ENCODE data around the gene RALGAPB.
"Not testable (repeated sequence)": the region's sequence is repeated elsewhere in the genome, so short reads cannot be mapped to it uniquely, and the experiment has no call there.

Gene RALGAPB

DNA sequence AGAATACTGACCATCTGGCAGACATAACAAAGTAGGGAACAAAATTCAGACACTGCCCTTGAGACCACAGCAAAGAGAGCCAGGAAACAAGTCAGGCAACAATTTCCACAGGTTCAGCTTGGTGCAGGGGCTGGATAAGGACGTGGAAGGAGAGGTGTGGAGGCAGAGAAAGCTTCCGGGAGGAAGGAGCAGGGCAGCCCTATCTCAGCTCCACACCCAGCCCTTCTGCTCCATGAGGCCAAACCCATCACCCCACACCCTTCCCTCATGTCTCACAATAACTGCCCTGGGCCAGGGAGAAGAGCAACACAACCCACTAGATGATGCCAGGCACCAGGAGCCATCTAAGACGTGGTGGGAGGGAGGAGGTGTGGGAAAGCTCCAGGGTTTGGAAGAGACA, 43.3 kb upstream of the RALGAPB start:
- H3K4me3 ChIP-seq (ENCODE audit: low read length) = no peak overlapping the region
- DNase-seq (ENCODE audit: low read depth) = no peak
- no peak for TF ChIP-seq CTCF (IDR thresholded peaks at IDR 0.05; ENCODE audit: insufficient read depth, low read depth, low read length, missing control alignments)

GRCh38 chr20:38430679-38431325, 41.8 kb upstream of the RALGAPB start:
- no peak for DNase-seq (ENCODE audit: low read depth)
- no peak overlapping the region for H3K4me3 ChIP-seq (ENCODE audit: low read length)
- TF ChIP-seq CTCF (IDR thresholded peaks at IDR 0.05; ENCODE audit: insufficient read depth, low read depth, low read length, missing control alignments) = no peak

- TF ChIP-seq CTCF (IDR thresholded peaks at IDR 0.05; ENCODE audit: insufficient read depth, low read depth, low read length, missing control alignments) = no peak
- no peak overlapping the region for H3K4me3 ChIP-seq (ENCODE audit: low read length)
- DNase-seq (ENCODE audit: low read depth) = no peak
These were observed 40.4 kb upstream of the RALGAPB start for GRCh38 chr20:38432292-38432691.

DNA sequence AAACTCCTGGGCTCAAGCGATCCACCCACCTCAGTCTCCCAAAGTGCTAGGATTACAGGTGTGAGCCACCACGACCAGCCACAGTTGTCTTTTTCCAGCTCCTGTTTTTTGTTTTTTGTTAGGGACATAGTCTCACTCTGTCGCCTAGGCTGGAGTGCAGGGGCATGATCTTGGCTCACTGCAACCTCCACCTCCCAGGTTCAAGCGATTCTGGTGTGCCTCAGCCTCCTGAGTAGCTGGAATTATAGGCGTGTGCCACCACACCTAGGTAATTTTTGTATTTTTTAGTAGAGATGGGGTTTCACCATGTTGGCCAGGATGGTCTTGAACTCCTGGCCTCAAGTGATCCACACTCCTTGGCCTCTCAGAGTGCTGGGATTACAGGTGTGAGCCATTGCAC, 39.8 kb upstream of the RALGAPB start:
- peak overlapping the region; percentile 96 for H3K4me3 ChIP-seq (ENCODE audit: low read length)
- DNase-seq (ENCODE audit: low read depth) = not testable (repeated sequence)

- no peak for DNase-seq (ENCODE audit: low read depth)
- peak overlapping the region; percentile 96 for H3K4me3 ChIP-seq (ENCODE audit: low read length)
- no peak for TF ChIP-seq CTCF (IDR thresholded peaks at IDR 0.05; ENCODE audit: insufficient read depth, low read depth, low read length, missing control alignments)
These were observed 39.2 kb upstream of the RALGAPB start for GRCh38 chr20:38433304-38433972.

GRCh38 chr20:38434301-38434741, 38.3 kb upstream of the RALGAPB start:
- H3K4me3 ChIP-seq (ENCODE audit: low read length) = peak overlapping the region; percentile 96
- TF ChIP-seq CTCF (IDR thresholded peaks at IDR 0.05; ENCODE audit: insufficient read depth, low read depth, low read length, missing control alignments) = no peak
- DNase-seq (ENCODE audit: low read depth) = peak; percentile 21

GRCh38 chr20:38434770-38435554, 37.7 kb upstream of the RALGAPB start, which contains the start of gene SNHG17:
TSS of gene SNHG17 (minus strand) at chr20:38435328.
- H3K4me3 ChIP-seq (ENCODE audit: low read length) = peak within 1 kb of the TSS; percentile 96
- DNase-seq (ENCODE audit: low read depth) = peak; percentile 95
- TF ChIP-seq CTCF (IDR thresholded peaks at IDR 0.05; ENCODE audit: insufficient read depth, low read depth, low read length, missing control alignments) = peak; percentile 100

All from epithelial cell of esophagus (primary cell).